HepG2 (cell line): ENCODE measurements around the gene HIC1. TPM values are rescaled to one million over a fixed set of nuclear protein-coding genes. Genes with fewer than 3 reads are reported as not detected.
A peak's percentile ranks its signal among the peaks of the same experiment; 100 is the strongest.

ENCODE experiments used
- ATAC-seq: fragments of 200-7000 bp; cut with Tn5 transposase; 3 replicates; pipeline ENCODE4 v1.9.1; 2020; ENCODE audit warnings: mild to moderate bottlenecking, moderate library complexity
- BruUV-seq: library from RNA; stranded (reverse); fragments of 400-500 nt; replicated peaks from 2 replicates; lab custom pipeline; 2021; lab: Mats Ljungman, UMichigan
- CTCF ChIA-PET: fragments of 300-600 bp; formaldehyde crosslinking; extraction: SDS; loops from one replicate; lab custom pipeline; 2021; ENCODE audit warnings: low total read pairs, inconsistent platforms, low intra/inter-chr PET ratio; lab: Yijun Ruan, JAX
- POLR2A ChIA-PET: fragments of 350-600 bp; sonication (Branson Sonifier 250); formaldehyde crosslinking; loops from one replicate; lab custom pipeline; 2020; ENCODE audit warnings: antibody characterized with exemption, inconsistent platforms; lab: Yijun Ruan, JAX
- DNase-seq: peaks from one replicate; pipeline ENCODE4 v3.0.0-alpha.2; 2015; ENCODE audit warnings: low spot score
- FAIRE-seq: peaks from 3 replicates; lab custom pipeline; 2011; peaks lifted over from hg19 to GRCh38; lab: Jason Lieb, UNC
- H2AFZ ChIP-seq: one replicate; pipeline ENCODE4 v1.6.1; 2011; ENCODE audit warnings: low read length, inconsistent platforms
- H3K27ac ChIP-seq: fragments of 300-600 bp; 3 replicates; pipeline ENCODE4 v1.8.0; 2011; ENCODE audit warnings: mixed run types, mild to moderate bottlenecking, mixed read lengths, low read length, inconsistent platforms; ENCODE audit not compliant: insufficient read depth; ENCODE audit errors: extremely low read length
- H3K27me3 ChIP-seq, 2 experiments: fragments of 200-600 bp in 1 of 2; 2 replicates in 1 of 2; 3 replicates in 1 of 2; pipeline versions ENCODE4 v1.6.0 to v1.8.0; 2011; ENCODE audit warnings: low read length in 2 of 2, mild to moderate bottlenecking in 2 of 2, moderate library complexity in 2 of 2, inconsistent platforms in 1 of 2; ENCODE audit not compliant: insufficient read depth in 2 of 2, control insufficient read depth in 1 of 2
- H3K36me3 ChIP-seq, 2 experiments: fragments of 200-600 bp in 1 of 2; replicated peaks in 1 of 2; 2 replicates in 1 of 2; 3 replicates in 1 of 2; pipeline versions ENCODE4 v1.5.1 to v1.8.0; 2011; ENCODE audit warnings: low read length in 2 of 2, inconsistent platforms in 1 of 2; ENCODE audit not compliant: insufficient read depth in 2 of 2, control insufficient read depth in 1 of 2
- H3K4me1 ChIP-seq: 2 replicates; pipeline ENCODE4 v1.5.1; 2012; ENCODE audit warnings: low read length, inconsistent platforms; ENCODE audit not compliant: insufficient read depth
- H3K4me2 ChIP-seq: 2 replicates; pipeline ENCODE4 v1.6.0; 2011; ENCODE audit warnings: low read depth, low read length, inconsistent platforms
- H3K4me3 ChIP-seq, 3 experiments: fragments of 200-600 bp in 1 of 3; sonication (generic), shearing (Covaris generic) in 1 of 3; replicated peaks in 1 of 3; 2 replicates each; pipeline ENCODE4 v1.5.1; 2011 to 2016; ENCODE audit warnings: low read length in 3 of 3, inconsistent platforms in 2 of 3, low read depth in 2 of 3, mild to moderate bottlenecking in 2 of 3, control low read depth in 1 of 3, mixed read lengths in 1 of 3; ENCODE audit not compliant: insufficient read depth in 1 of 3
- H3K79me2 ChIP-seq: one replicate; pipeline ENCODE4 v1.6.1; 2011; ENCODE audit warnings: low read length, inconsistent platforms; ENCODE audit not compliant: insufficient read depth
- H3K9ac ChIP-seq: 2 replicates; pipeline ENCODE4 v1.6.0; 2011; ENCODE audit warnings: mild to moderate bottlenecking, low read depth, low read length, inconsistent platforms; ENCODE audit not compliant: insufficient read depth
- H3K9me3 ChIP-seq: 2 replicates; pipeline ENCODE4 v1.5.1; 2012; ENCODE audit warnings: mild to moderate bottlenecking, low read length
- H4K20me1 ChIP-seq: 2 replicates; pipeline ENCODE4 v1.6.0; 2011; ENCODE audit warnings: inconsistent platforms, mild to moderate bottlenecking, low read length, moderate library complexity; ENCODE audit not compliant: insufficient read depth
- NBN ChIP-seq: fragments of 450-650 bp; conservative IDR thresholded peaks from 2 replicates; pipeline ENCODE4 v1.6.1; 2017
- SOX5 ChIP-seq: IDR thresholded peaks from 2 replicates; pipeline ENCODE4 v1.6.1; 2016; ENCODE audit warnings: borderline replicate concordance
- TBL1XR1 ChIP-seq: fragments of 150-350 bp; IDR thresholded peaks from 2 replicates; pipeline ENCODE4 v1.6.1; 2014; ENCODE audit warnings: borderline replicate concordance, low read length; ENCODE audit not compliant: partially characterized antibody
- YY1 ChIP-seq: IDR thresholded peaks from 2 replicates; pipeline ENCODE4 v1.6.1; 2011; ENCODE audit warnings: low read length, low read depth, moderate library complexity, mild to moderate bottlenecking; ENCODE audit not compliant: insufficient read depth, insufficient replicate concordance
- ZNF432 ChIP-seq: sonication (generic); formaldehyde crosslinking; IDR thresholded peaks from 2 replicates; pipeline ENCODE4 v1.5.0; 2020; ENCODE audit warnings: missing genetic modification reagents, mild to moderate bottlenecking, borderline replicate concordance
- ZNF747 ChIP-seq: sonication (generic); formaldehyde crosslinking; IDR thresholded peaks from 2 replicates; pipeline ENCODE4 v1.8.1; 2023; ENCODE audit warnings: missing genetic modification reagents, mild to moderate bottlenecking, borderline replicate concordance
- ZNF878 ChIP-seq: sonication (generic); formaldehyde crosslinking; IDR thresholded peaks from 2 replicates; pipeline ENCODE4 v1.8.1; 2023; ENCODE audit warnings: mild to moderate bottlenecking, missing genetic modification reagents, moderate library complexity
- ZSCAN9 ChIP-seq: IDR thresholded peaks from 2 replicates; pipeline ENCODE4 v1.6.1; 2016; ENCODE audit warnings: borderline replicate concordance
- WGBS: methylation state at CpG from one replicate; pipeline ENCODE4 v1.1.6; 2017; ENCODE audit warnings: low lambda C conversion rate; 5-methylcytosine and 5-hydroxymethylcytosine counted together
- in situ Hi-C: cut with HindIII; loops from 2 replicates; pipeline ENCODE4 v1.10.0; 2017; ENCODE audit warnings: low pct_unique_long_range_greater_than_20kb; ENCODE audit not compliant: extremely low pct_ligation_motif_present
- intact Hi-C: fragments of 100-400 bp; cut with micrococcal nuclease; formaldehyde crosslinking; loops from one replicate; pipeline ENCODE4 v1.10.0; 2022; ENCODE audit not compliant: unreplicated experiment
- polyA plus RNA-seq, 8 experiments: library from polyadenylated mRNA; depleted of rRNA in 3 of 8; stranded (reverse) in 7 of 8; unstranded in 1 of 8; fragments of >200 nt; fragmentation: Illumina TruSeq in 4 of 8; extraction: Trizol in 4 of 8; gene quantifications; 2 replicates each; pipeline versions ENCODE4 v1.2.1 to v1.2.3, GENCODE V29; 2011 to 2016; ENCODE audit warnings: low read depth in 4 of 8, missing spikeins in 1 of 8, mixed read lengths in 1 of 8; ENCODE audit not compliant: insufficient read depth in 1 of 8
- total RNA-seq, 5 experiments: library from RNA; depleted of rRNA; stranded (reverse); fragments of >200 nt; fragmentation: Illumina TruSeq; extraction: Trizol; gene quantifications; 2 replicates each; pipeline ENCODE4 v1.2.3, GENCODE V29; 2016; ENCODE audit warnings: low read depth in 1 of 5
- TF ChIP-seq, protein P1 (sequence below): IDR thresholded peaks from 2 replicates; pipeline ENCODE4 v1.4.0; 2020; ENCODE audit warnings: mild to moderate bottlenecking, missing genetic modification reagents

HIC1 gene
- total and polyA plus RNA-seq, 2 of the 13 experiments (the other 11 are each of a cell fraction or from before 2014, with no cell fraction given): 0.04 to 0.31 TPM

GRCh38 chr17:2040942-2041560 is 13.9 kb upstream of the HIC1 start:
- 98% methylated on average over 13 of the region's 16 CpGs for WGBS
- Histone ChIP-seq H3K27ac (no peak overlapping the region), H3K9ac (no peak overlapping the region), H3K4me3 (peak overlapping the region in 1 of 3 experiments; percentile 81; a peak in 1 of 6 replicates), H3K27me3 (no peaks in the 10 kb centered on the region), H3K36me3 (peaks cover 9 to 26% of the 10 kb centered on the region in 2 experiments; a peak in 3 of 5 replicates), H3K79me2 (no peaks in the 10 kb centered on the region), H3K4me2 (peak overlapping the region; percentile 86; the same call in 1 of the 2 replicates), H3K4me1 (peaks cover 8% of the 10 kb centered on the region)
- no TSS peak for BruUV-seq
- intact Hi-C loops: no loop called here
- POLR2A ChIA-PET: interaction anchor here (1.1 kb wide), 1 partner anchor 263 kb away, joined by 3 read pairs; the partner anchor contains the start of gene SRR
- DNase-seq (no peak), ATAC-seq (no peak; the same call in 2 of the 3 replicates)
- in situ Hi-C loops: loop anchor here (25.0 kb wide), 1 partner anchor 329 kb away; the partner anchor contains the start of genes TLCD2 and WDR81
- CTCF ChIA-PET: interaction anchor here (1.9 kb wide), 1 partner anchor 132 kb away, joined by 8 read pairs; no protein-coding TSS in a partner anchor
- TF ChIP-seq YY1: no peak
- TF ChIP-seq, all 625 proteins: peak for 0
- H3K9me3 ChIP-seq: no peaks in the 10 kb centered on the region
- H4K20me1 ChIP-seq: no peaks in the 10 kb centered on the region
- H2AFZ ChIP-seq: no peak overlapping the region
- FAIRE-seq: no peak

GRCh38 chr17:2041561-2042389 is 13.1 kb upstream of the HIC1 start, which contains the start of gene OVCA2:
TSS of gene OVCA2 (plus strand) at chr17:2042022. CDS start at chr17:2042048, 26 bp downstream.
- FAIRE-seq: peak; percentile 80
- peak; percentile 91 for ATAC-seq
- Histone ChIP-seq H3K4me2 (peak within 1 kb of the TSS; percentile 86), H3K27me3 (no peaks in the 10 kb centered on the region), H3K9me3 (no peaks in the 10 kb centered on the region), H3K9ac (peak within 1 kb of the TSS; percentile 85), H3K36me3 (peaks cover 6 to 20% of the 10 kb centered on the region in 2 experiments; a peak in 3 of 5 replicates), H3K4me1 (peaks cover 8% of the 10 kb centered on the region), H4K20me1 (no peaks in the 10 kb centered on the region), H3K79me2 (no peaks in the 10 kb centered on the region), H3K27ac (peak within 1 kb of the TSS; percentile 66), H2AFZ (no peak within 1 kb of the TSS), H3K4me3 (peak within 1 kb of the TSS; percentile 70 to 81 (median 72))
- whole genome bisulfite sequencing: 81% methylated on average over 23 of the region's 93 CpGs
- in situ Hi-C loops (loop anchor here (25.0 kb wide), 1 partner anchor 329 kb away; the partner anchor contains the start of genes TLCD2 and WDR81), intact Hi-C loops (no loop called here)
- POLR2A ChIA-PET: interaction anchor here (1.1 kb wide), 1 partner anchor 262 kb away, joined by 3 read pairs; the partner anchor contains the start of gene SRR
- BruUV-seq: no TSS peak
- peak; percentile 80 for DNase-seq
- CTCF ChIA-PET: interaction anchor here (1.9 kb wide), 1 partner anchor 133 kb away, joined by 8 read pairs; no protein-coding TSS in a partner anchor
- TF ChIP-seq ZNF432 (CRISPR knock-in tag) (no peak), NBN (no peak), ZNF747 (CRISPR knock-in tag) (0 out of 2 replicates have a peak, but pooled peaks have one; percentile 62), SOX5 (CRISPR knock-in tag) (peak; percentile 39; the same call in 1 of the 2 replicates), TBL1XR1 (no peak), ZNF878 (CRISPR knock-in tag) (0 out of 2 replicates have a peak, but pooled peaks have one; percentile 32), ZSCAN9 (CRISPR knock-in tag) (no peak)
- TF ChIP-seq, protein P1, sequence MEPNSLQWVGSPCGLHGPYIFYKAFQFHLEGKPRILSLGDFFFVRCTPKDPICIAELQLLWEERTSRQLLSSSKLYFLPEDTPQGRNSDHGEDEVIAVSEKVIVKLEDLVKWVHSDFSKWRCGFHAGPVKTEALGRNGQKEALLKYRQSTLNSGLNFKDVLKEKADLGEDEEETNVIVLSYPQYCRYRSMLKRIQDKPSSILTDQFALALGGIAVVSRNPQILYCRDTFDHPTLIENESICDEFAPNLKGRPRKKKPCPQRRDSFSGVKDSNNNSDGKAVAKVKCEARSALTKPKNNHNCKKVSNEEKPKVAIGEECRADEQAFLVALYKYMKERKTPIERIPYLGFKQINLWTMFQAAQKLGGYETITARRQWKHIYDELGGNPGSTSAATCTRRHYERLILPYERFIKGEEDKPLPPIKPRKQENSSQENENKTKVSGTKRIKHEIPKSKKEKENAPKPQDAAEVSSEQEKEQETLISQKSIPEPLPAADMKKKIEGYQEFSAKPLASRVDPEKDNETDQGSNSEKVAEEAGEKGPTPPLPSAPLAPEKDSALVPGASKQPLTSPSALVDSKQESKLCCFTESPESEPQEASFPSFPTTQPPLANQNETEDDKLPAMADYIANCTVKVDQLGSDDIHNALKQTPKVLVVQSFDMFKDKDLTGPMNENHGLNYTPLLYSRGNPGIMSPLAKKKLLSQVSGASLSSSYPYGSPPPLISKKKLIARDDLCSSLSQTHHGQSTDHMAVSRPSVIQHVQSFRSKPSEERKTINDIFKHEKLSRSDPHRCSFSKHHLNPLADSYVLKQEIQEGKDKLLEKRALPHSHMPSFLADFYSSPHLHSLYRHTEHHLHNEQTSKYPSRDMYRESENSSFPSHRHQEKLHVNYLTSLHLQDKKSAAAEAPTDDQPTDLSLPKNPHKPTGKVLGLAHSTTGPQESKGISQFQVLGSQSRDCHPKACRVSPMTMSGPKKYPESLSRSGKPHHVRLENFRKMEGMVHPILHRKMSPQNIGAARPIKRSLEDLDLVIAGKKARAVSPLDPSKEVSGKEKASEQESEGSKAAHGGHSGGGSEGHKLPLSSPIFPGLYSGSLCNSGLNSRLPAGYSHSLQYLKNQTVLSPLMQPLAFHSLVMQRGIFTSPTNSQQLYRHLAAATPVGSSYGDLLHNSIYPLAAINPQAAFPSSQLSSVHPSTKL (CRISPR knock-in tag): peak; percentile 45; the same call in 1 of the 2 replicates
